ENCODE data around the gene DHX34.

Gene DHX34

GRCh38 chr19:47305309-47305751, 43.8 kb upstream of the DHX34 start:
- Histone ChIP-seq H3K27ac (ENCODE audit: low read length) (no peak overlapping the region), H3K4me3 (ENCODE audit: low read length) (peak overlapping the region; percentile 48), H3K4me1 (ENCODE audit: low read length) (peaks cover 16% of the 10 kb centered on the region), H3K9me3 (ENCODE audit: insufficient read depth, low read length) (no peaks in the 10 kb centered on the region), H3K79me2 (ENCODE audit: low read length) (no peaks in the 10 kb centered on the region), H2AFZ (ENCODE audit: low read depth, low read length) (peak overlapping the region; percentile 90), H3K9ac (ENCODE audit: low read length) (no peak overlapping the region), H3K36me3 (replicated peaks; ENCODE audit: low read depth, low read length) (no peaks in the 10 kb centered on the region), H3K27me3 (ENCODE audit: low read depth, low read length) (peaks cover 12% of the 10 kb centered on the region; the same call in 1 of the 2 replicates), H3K4me2 (ENCODE audit: low read length) (peak overlapping the region; percentile 58), H4K20me1 (ENCODE audit: insufficient read depth, low read length) (no peaks in the 10 kb centered on the region)
- TF ChIP-seq EZH2phosphoT487 (IDR thresholded peaks at IDR 0.05; ENCODE audit: low read depth) (no peak), CTCF (IDR thresholded peaks at IDR 0.05; ENCODE audit: low read depth, low read length) (peak; percentile 99)

- Histone ChIP-seq H4K20me1 (ENCODE audit: insufficient read depth, low read length) (no peaks in the 10 kb centered on the region), H3K27ac (ENCODE audit: low read length) (no peak overlapping the region), H3K79me2 (ENCODE audit: low read length) (no peaks in the 10 kb centered on the region), H3K9me3 (ENCODE audit: insufficient read depth, low read length) (no peaks in the 10 kb centered on the region), H3K4me3 (ENCODE audit: low read length) (no peak overlapping the region), H2AFZ (ENCODE audit: low read depth, low read length) (no peak overlapping the region), H3K4me2 (ENCODE audit: low read length) (no peak overlapping the region), H3K36me3 (replicated peaks; ENCODE audit: low read depth, low read length) (no peaks in the 10 kb centered on the region), H3K27me3 (ENCODE audit: low read depth, low read length) (peaks cover 12% of the 10 kb centered on the region; the same call in 1 of the 2 replicates), H3K9ac (ENCODE audit: low read length) (no peak overlapping the region), H3K4me1 (ENCODE audit: low read length) (peaks cover 16% of the 10 kb centered on the region)
- TF ChIP-seq CTCF (IDR thresholded peaks at IDR 0.05; ENCODE audit: low read depth, low read length) (no peak), EZH2phosphoT487 (IDR thresholded peaks at IDR 0.05; ENCODE audit: low read depth) (no peak)
Observed at GRCh38 chr19:47306303-47306702, 42.8 kb upstream of the DHX34 start.

DNA sequence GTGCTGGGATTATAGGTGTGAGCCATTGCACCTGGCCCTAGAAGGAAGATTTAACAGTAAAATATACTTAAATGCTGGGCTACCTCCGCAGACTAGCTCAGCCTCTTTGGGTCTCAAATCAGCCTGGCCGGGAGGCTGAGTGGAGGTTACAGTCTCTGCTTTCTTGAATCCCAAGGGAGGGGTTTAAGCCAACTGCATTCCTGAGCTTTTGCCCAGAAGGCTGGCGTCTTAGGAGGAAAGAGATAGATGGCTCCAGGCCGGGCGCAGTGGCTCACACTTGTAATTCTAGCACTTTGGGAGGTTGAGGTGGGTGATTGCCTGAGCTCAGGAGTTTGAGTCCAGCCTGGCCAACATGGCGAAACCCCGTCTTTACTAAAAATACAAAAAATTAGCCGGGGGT, 40.1 kb upstream of the DHX34 start:
- Histone ChIP-seq H3K4me3 (ENCODE audit: low read length) (no peak overlapping the region), H3K36me3 (replicated peaks; ENCODE audit: low read depth, low read length) (no peaks in the 10 kb centered on the region), H3K4me1 (ENCODE audit: low read length) (peaks cover 7% of the 10 kb centered on the region; the same call in 1 of the 2 replicates), H2AFZ (ENCODE audit: low read depth, low read length) (no peak overlapping the region), H3K4me2 (ENCODE audit: low read length) (no peak overlapping the region), H3K9ac (ENCODE audit: low read length) (no peak overlapping the region), H3K79me2 (ENCODE audit: low read length) (no peaks in the 10 kb centered on the region), H3K9me3 (ENCODE audit: insufficient read depth, low read length) (no peaks in the 10 kb centered on the region), H3K27me3 (ENCODE audit: low read depth, low read length) (peaks cover 12% of the 10 kb centered on the region; the same call in 1 of the 2 replicates), H4K20me1 (ENCODE audit: insufficient read depth, low read length) (no peaks in the 10 kb centered on the region), H3K27ac (ENCODE audit: low read length) (no peak overlapping the region)
- TF ChIP-seq CTCF (IDR thresholded peaks at IDR 0.05; ENCODE audit: low read depth, low read length), result no peak
- TF ChIP-seq EZH2phosphoT487 (IDR thresholded peaks at IDR 0.05; ENCODE audit: low read depth), result no peak

DNA sequence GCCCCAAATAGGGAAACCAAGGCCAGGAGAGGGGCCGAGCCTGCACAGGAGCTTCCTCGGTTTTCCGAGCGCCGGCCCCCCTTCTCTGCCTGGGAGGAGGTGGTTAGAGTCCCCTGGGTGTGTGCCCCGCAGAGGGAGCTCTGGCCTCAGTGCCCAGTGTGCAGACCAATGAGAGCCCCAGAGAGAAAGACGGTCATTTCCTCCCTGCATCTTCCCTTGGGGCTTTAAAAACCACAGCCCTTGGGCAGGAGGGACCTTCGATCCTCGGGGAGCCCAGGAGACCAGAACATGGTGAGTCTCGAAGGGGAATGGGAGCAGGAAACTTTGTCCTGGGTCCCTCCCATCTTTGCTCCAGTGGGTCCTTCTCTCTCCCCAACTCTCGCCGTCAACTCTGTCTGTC, 39.5 kb upstream of the DHX34 start, which contains the start of gene C5AR1:
C5AR1 (plus strand) TSS at position 254 of the 400 bp plus-strand sequence; CDS start at position 289, 35 bp downstream.
- Histone ChIP-seq H3K27me3 (ENCODE audit: low read depth, low read length) (peaks cover 12% of the 10 kb centered on the region; the same call in 1 of the 2 replicates), H3K4me2 (ENCODE audit: low read length) (no peak within 1 kb of the TSS), H3K9me3 (ENCODE audit: insufficient read depth, low read length) (no peaks in the 10 kb centered on the region), H3K36me3 (replicated peaks; ENCODE audit: low read depth, low read length) (no peaks in the 10 kb centered on the region), H4K20me1 (ENCODE audit: insufficient read depth, low read length) (no peaks in the 10 kb centered on the region), H3K4me1 (ENCODE audit: low read length) (peaks cover 7% of the 10 kb centered on the region; the same call in 1 of the 2 replicates), H3K4me3 (ENCODE audit: low read length) (no peak within 1 kb of the TSS), H3K79me2 (ENCODE audit: low read length) (no peaks in the 10 kb centered on the region), H2AFZ (ENCODE audit: low read depth, low read length) (0 out of 2 replicates have a peak within 1 kb of the TSS, but pooled peaks have one; percentile 41), H3K27ac (ENCODE audit: low read length) (no peak within 1 kb of the TSS), H3K9ac (ENCODE audit: low read length) (no peak within 1 kb of the TSS)
- no peak for TF ChIP-seq EZH2phosphoT487 (IDR thresholded peaks at IDR 0.05; ENCODE audit: low read depth)
- TF ChIP-seq CTCF (IDR thresholded peaks at IDR 0.05; ENCODE audit: low read depth, low read length), result no peak
